Occipital lobe (tissue), 2 donors: Measurements from ENCODE around the gene SMARCA2. TPM values are rescaled to one million over a fixed set of nuclear protein-coding genes. Genes with fewer than 3 reads are reported as not detected.

Experiments used
- DNase-seq: peaks from one replicate; lab custom pipeline; 2025; lab: John Stamatoyannopoulos, UW
- total RNA-seq: library from RNA; depleted of rRNA; stranded (reverse); fragments of >200 nt; gene quantifications from one replicate; pipeline ENCODE4 v1.2.3, GENCODE V29; 2014

Gene SMARCA2
- total RNA-seq, 1 donor from 2014 or later: 157 TPM

DNA sequence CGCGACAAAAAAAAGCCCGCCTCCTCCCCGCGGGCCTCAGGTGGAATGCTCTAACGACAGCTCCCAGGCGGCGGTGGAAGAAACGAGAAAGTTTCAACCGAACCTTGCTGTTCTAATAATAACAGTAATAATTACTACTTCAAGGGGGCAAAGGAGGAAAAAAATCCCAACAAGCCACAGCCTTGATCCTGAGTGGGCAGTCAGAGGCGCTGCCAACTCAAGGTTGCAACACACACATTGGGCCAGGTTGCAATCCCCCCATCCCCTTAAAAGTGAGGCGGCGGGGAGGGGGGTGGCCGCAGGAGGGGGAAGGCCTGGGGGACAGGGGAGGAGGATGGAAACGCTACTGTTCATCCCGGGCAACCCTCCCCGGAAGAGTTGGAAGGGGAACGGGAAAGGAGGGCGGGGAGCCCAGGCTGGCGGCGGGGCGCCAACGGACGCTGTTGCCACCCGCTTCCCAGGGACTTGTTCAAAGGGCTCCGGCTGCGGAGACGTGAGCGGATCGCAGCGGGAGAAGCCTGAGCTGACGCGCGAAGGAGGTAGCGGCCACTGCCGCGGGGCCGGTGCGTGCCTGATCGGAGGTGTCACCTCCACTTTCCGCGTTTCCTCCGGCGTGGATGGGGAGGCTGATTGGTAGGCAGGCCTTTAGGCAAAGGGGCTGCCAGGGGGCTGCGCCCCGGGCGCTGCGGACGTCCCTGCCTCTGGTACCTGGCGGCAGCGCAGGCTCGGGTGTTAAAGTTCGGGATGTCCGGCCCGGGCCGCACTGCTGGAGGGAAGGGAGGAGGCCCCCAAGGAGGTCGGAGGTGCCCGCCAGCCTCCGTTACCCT, 647 bp downstream of the SMARCA2 start:
- DNase-seq: peak; percentile 24

DNA sequence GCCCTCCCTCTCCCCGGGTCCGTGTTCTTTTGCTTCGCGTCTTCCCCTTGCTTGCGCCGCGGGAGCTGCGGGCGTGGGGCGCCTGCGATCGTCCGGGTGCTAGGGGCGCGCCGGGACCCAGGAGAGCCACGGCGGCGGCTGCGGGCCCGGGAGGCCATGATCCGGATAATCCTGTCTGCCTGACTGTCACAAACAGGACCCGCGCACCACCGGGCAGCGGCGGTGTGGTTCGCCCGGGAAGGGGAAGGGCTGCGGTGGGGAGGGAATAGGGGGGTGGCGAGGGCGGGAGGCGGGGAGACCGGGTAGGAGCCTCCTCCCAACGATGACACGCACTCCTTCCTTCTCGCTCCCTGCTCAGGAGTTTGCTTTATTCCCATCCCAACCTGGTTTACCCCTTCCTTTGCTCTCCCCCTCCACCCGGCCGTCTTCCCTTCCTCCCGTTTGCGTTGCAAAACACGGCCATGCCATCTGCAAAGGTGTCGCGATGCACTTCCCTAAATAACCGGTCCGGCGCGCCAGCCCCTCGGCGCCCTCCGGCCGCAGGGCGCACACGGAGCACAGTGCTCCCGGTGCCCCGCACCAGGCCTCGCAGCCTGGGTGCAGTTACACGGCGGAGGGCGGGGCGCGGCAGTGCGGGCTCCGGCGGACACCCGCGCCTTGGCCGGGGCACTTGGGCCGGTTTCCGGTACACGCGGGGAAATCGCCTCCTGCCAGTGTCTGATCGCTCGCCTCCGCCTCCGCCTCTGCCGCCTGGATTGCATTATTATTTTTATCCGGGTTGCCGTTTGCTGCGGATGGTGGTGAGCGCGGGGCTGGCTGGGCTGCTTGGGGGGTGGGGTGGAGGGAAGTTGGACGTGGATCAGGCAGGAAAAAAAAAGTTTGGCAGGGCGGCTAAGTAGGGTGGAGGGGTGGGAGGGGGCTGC, 1.5 kb downstream of the SMARCA2 start:
- DNase-seq: peak; percentile 80

DNA sequence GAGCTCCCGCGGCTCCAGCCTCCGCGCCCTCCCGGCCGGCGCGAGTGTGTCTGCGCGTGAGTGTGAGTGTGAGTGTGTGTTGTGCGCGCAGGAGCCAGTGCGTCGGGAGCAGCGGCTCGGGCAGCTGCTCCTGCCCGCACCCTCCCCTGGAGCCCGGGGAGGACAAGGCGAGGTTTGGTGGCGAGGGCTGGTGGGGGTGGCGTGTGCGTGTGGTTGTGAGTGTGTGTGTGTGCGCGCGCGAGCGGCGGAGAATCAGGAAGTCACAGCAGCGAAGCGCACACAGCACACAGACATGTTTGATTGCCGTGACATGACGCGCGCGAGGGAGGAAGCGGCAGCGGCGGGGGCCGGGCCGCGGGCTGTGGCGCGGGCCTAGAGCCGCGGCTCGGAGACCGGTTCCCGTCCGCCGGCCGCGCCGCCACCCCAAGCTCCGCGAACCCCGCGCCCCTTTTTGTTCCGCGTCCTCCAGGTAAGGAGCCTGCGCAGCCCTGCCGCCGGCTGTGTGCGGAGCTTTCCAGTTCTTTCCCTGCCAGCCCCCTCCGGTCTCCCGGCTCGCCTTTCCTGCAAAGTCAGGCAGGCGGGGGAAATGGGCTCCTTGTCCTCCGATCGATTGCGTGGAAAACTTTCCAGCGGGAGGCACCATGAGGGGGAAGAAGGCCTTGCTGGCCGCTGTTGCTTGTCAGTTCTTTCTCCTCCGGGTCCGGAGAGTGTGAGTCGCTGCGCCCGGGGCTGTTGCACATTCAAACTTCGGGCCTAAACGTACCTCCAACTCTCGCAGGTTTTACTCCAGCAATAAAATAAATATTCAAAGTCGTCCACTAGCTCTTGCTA, 2.4 kb downstream of the SMARCA2 start:
- peak; percentile 68 for DNase-seq

DNA sequence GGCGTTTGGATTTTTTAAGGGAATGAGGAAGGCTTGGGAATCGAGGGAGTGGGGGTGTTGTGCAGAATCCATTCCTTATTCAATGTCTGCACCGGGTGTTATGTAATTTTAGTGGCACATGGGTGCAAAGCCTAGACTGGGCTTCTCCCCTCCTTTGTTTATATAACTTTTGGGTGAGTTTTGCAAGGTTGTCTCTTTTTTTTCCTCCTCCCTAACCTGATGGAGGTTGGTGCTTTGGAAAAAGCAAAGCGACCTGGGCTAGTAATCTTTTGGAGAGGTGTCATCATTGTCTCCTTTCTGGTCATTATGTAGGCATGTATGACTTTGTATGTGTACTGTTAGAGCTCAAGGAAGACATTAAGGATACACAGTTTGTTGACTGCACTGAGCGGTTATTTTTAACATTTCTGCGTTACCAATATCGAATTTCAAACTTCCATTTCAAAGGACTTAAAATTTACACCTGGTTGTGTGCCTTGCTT, 3.1 kb downstream of the SMARCA2 start:
- DNase-seq: no peak

DNA sequence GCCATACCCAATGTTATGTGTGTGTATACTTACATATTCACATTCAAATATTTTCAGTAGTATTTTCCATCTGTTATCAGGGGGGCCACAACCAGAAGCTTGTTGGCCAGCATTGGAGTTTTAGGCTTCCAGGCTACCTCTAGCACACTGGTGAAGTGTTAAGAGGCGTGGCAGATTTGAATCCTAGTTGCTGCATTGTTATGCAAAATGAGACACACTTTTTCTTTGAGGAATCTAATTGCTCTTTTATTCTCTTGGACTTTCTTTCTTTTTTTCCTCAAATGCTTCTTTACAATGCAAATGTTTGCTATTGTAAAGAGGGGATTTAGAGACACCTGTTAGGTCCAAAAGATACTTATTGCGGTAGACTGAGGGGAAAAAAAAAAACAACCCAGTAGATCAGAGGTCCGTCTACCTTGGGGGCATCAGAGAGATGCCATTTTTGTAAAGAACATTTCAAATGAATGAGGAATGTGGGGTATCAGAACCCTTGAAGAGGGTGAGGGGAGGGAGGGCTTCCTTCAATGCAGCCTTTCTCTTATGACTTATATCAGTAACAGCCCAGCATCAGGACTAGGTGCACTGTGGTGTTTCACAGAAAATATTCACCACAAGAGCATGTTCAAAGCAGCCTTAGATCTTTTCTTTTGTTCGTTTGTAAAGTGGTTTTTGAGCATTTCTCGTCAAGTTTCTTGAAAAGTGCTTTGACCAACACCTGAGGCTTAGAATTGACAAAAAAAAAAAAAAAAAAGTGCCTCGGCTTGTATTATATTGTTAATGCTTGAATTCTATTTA, 3.8 kb downstream of the SMARCA2 start:
- DNase-seq: no peak

DNA sequence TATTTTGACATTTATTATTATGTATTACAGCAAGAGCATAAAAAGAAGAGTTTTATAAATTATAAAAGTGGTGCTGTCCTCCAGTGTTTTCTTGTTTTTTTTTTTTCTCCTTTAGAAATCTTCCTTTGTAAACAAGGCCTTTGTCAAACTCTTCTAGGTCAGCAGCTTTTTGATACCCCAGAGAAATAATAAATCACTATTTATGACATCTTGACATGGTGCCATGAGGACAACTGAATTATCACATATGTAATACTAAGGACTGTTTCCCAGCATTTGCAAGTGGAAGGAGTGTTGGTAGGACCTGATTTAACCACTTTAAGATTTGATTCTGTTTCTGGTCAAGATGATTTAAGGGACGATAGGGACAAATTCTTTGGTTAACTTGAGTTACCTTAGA, 4.6 kb downstream of the SMARCA2 start:
- DNase-seq: no peak

DNA sequence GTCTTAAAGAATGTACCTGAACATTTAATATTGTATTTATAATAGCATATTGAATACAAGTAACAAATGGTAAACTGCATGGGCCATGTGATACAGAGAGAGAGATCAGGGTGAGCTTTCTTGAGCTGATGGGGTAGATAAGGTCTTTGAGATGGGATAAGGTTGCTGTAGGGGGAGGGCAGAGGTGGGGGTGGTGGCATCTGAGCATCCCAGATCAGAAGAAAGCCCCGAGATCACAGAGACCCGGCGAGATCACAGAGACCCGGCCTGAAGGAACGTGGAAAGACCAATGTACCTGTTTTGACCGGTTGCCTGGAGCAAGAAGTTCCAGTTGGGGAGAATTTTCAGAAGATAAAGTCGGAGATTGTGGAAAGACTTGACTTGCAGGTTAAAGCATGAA, 6.6 kb downstream of the SMARCA2 start:
- DNase-seq: no peak

DNA sequence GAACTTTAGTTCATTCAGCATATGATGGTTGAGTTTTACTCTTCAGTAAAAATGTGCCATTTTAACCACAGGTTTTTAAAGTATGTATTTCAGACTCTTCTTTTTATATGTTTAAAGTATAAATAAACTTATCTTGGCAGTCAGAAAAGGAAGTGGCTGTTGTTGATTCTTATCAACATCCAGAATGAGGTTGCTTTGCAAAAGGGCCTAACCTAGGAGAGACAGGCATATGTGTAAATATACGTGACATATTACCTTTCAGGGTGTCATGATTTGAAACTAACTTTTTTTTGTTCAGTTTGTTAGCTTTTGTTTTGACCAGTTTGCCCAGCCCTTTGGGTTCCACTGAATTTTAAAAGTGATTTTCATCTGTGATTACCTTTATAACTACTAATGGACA, 7.4 kb downstream of the SMARCA2 start:
- DNase-seq: no peak

DNA sequence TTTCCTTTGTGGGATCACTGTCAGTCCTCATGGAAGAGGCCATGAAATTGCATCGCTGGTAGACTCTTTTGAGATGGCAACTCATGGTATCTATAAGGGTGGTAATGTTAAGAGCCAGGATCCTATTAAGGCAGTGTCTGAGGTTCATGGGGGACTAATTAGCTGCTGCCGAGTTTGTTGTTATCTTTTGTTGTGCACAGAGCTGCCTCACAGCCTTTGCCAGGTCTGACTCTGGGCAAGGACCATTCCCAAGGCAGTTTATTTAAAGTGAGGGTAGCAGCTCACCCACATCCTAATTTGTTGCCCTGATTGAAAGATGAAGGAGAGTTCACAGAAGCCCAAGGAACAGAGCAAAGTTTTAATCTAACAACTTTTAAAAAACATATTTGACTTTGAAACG, 7.9 kb downstream of the SMARCA2 start:
- no peak for DNase-seq

DNA sequence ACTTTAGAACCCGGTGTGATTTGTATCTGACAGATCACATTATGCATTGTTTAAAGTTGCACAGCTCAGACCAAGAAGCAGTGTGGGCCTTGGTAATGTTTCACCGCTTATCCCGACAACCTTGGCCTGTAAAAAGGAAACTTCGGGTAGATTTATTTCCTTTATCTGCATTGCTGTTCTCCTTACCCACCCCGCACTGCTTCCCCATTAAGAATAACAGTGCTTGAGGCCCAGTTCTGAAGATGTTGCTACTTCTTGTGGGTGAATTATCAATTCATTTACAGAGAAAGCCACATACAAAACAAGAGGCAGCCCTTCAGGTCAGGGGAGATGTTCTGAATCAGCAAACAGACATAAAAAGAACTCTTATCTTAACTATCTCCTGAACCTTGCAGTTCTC, 8.4 kb downstream of the SMARCA2 start:
- no peak for DNase-seq

DNA sequence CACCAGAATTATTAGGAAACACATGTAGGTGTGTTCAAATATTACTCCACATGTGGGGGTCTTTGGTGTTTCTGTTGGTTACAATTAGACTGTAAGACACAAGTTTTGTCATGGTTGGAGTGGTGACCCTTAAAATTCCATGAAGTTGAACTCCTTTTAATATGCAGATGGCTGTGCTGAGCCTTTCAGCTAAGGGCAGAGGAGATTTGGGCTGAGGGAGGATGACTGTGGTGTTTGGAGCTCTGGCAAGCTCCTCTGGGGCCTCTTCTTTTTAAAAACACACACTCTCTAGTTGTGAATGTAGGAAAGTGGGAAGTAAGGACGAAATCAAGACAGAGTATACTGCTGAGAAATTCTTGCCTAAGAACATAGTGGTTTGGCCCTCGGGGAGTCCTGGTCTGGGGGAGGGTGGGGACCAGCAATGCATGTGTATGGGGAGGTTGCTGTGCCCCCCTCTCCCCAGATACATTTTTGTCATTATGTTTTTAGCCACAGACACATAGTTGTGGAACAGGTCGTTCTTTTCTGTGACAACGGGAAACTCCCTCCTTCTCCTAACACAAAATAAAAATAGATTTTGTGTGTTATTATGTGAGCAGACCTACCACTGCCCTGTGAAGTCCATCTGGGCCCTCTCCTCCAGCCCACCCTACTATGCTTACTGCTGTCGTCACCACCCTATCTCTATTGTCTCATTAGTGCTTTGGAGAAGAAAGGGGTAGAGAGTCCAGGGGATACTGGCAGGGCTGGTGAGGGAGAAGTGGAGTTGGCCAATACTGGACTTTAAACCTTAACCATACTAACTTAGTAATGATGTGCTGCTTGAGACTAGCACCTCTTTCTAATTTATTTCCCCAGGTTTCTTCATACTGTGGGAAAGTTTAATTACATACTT, 10.0 kb downstream of the SMARCA2 start:
- DNase-seq: no peak

DNA sequence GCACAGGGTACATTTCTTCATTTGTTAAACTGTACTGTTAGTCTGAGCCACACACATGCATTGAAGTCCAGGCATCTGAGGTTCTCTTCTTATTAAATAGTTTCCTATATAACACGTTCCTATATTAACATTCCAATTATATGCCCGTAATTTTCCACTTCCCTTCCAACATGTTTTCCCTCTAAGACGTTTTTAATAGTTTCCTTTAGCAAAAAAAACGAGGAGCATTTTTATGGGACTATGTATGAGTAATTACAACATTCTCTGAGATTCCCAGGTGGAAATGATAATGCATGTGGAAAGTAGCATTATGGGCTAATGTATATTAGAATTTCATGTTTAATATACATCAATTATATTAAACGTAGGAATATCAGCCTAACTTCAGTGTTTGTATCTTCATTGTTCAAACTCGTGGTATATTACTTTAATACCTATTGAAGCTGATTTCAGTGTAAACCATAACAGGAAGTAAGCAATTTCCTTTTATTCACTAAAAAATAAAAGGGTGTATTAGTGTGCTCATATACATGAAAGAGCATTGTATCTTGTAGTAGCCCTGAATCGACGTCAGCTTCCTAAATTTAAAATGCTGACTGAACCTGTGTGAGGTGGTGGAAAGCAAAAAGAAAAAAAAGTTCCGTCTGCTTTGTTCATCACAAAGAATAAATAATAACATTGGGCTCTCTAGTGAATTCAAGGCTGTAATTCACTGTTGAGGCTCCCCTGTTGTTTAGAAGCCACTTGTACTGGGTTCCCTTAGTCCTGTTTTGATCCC, 11.3 kb downstream of the SMARCA2 start:
- no peak for DNase-seq

DNA sequence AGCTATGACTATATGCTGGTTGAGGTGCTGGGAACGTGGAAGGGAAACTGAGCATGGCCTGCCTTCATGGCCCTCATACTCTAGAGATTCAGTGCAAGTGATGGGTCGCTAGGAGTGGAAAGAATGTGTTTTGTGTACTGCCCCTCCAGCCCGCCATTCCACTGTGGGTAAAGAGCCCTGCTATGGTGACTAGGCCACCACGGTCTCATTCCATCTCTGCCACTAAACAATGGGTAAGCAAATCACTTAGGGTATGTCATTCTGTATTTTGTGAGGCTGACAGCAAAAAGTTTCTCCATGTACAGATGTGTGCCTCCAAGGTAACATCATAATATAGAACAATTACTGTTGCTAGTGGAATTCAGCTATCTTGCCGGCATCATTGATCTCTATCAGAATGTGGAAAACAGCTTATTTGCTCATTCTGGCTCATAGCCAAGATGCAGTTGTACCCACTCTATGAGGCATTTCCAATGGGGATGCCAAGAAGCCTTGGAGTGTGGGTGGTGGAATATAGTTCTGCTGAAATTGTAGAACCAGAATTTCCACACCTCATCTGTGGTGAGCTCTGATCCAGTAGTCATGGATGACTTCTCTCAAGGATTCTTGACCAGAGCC, 12.5 kb downstream of the SMARCA2 start:
- DNase-seq: no peak

DNA sequence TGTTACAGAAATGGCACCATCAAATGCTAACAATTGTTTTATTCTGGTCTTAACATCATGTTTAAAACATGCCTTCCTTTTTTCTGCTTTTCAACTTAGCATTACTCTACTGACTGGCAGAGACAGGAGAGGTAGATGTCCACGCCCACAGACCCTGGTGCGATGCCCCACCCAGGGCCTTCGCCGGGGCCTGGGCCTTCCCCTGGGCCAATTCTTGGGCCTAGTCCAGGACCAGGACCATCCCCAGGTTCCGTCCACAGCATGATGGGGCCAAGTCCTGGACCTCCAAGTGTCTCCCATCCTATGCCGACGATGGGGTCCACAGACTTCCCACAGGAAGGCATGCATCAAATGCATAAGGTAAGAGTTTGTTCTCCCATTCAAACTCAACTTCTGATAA, 13.7 kb downstream of the SMARCA2 start:
- no peak for DNase-seq

DNA sequence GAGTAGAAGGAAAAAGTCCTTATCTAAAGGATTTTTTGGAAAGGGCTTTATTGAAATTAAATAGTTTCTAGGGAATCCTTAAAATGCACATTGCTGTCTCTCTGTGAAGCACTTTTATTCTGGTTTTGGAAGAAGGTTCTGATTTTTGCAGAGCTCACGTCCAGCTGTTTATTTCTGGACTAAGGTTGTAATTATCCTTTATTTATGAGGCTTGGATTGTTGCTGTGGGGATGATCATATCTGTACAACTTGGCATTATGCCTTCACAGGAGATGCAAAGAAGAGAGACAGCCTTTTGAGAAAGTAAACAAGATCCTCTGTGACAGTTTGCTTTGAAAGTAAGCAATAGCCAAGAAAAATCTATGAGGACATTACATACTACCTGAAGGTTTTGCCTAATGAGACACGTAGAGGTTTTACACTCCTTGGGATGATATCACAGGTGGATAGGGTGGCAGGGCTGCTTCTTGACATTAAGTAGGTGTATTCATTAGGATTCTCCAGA, 14.6 kb downstream of the SMARCA2 start:
- DNase-seq: no peak

DNA sequence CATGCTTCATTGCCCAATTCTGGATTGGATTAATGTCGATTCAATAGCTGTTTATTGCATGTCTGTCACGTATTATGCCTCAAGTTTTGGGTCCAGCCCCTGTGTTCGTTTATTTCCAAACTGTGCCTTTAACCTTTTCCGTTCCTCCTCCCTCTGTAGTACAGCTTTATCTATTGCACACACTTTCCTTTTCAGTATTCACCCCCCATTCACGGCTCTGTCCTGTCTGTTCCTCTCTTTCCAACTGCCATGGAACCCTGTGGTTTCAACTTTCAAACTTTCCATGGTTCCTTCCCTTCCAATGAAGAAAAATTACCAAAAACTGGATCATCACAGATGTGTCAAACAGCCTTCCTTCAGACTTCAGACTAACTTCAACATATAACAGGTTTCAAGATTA, 17.1 kb downstream of the SMARCA2 start:
- no peak for DNase-seq

DNA sequence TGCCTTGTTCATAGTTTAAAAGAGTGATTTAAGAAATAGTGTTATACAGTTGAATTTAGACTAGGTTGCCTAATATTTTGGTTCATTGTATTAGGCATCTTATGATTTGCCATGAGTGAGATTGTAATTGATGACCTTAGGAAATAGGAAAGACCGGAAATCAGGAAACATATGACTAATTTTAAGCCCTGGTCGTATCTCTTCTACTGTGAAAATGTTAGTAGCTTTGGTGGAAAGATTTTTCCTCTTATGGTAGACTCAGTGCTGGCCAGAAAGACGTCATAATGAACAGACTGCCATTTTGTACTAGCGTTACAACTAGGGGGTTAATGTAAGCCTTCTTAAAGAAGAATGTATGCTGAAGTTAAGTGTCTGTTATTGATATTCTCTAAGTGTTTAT, 21.7 kb downstream of the SMARCA2 start:
- DNase-seq: no peak
